Stimulated activated CD8-positive, alpha-beta memory T cell treated with anti-CD3 and anti-CD28 coated beads, Interleukin-15, amount 100 ng/mL, for 1 hour (primary cell): ENCODE data around the gene NXPH4.

ENCODE experiments used
- DNase-seq: peaks from one replicate; pipeline ENCODE4 v3.0.0-alpha.2; 2020; ENCODE audit warnings: low read depth

The NXPH4 gene

GRCh38 chr12:57203791-57204190, 12.8 kb upstream of the NXPH4 start:
- no peak for DNase-seq

- DNase-seq, result no peak
Measured at GRCh38 chr12:57204454-57204853, 12.1 kb upstream of the NXPH4 start.

GRCh38 chr12:57205186-57205585, 11.4 kb upstream of the NXPH4 start:
- DNase-seq, result no peak

- no peak for DNase-seq
Measured at GRCh38 chr12:57205931-57206330, 10.7 kb upstream of the NXPH4 start.

- no peak for DNase-seq
Measured at GRCh38 chr12:57207731-57208630, 8.6 kb upstream of the NXPH4 start.

GRCh38 chr12:57208631-57209282, 7.8 kb upstream of the NXPH4 start:
- no peak for DNase-seq

- no peak for DNase-seq
Measured at GRCh38 chr12:57209916-57210315, 6.7 kb upstream of the NXPH4 start.

- DNase-seq, result no peak
Measured at GRCh38 chr12:57210461-57210860, 6.1 kb upstream of the NXPH4 start.

GRCh38 chr12:57210926-57211692, 5.5 kb upstream of the NXPH4 start:
- no peak for DNase-seq

GRCh38 chr12:57211791-57212700, 4.5 kb upstream of the NXPH4 start:
- no peak for DNase-seq

- DNase-seq, result no peak
Measured at GRCh38 chr12:57212701-57213057, 3.9 kb upstream of the NXPH4 start.

- DNase-seq, result peak; percentile 73
Measured at GRCh38 chr12:57213058-57213715, 3.4 kb upstream of the NXPH4 start.

GRCh38 chr12:57213763-57214397, 2.7 kb upstream of the NXPH4 start:
- no peak for DNase-seq

GRCh38 chr12:57214398-57214781, 2.2 kb upstream of the NXPH4 start:
- peak; percentile 56 for DNase-seq

GRCh38 chr12:57215065-57215464, 1.5 kb upstream of the NXPH4 start:
- DNase-seq, result no peak

- no peak for DNase-seq
Measured at GRCh38 chr12:57215668-57216013, 953 bp upstream of the NXPH4 start.

- no peak for DNase-seq
Measured at GRCh38 chr12:57216921-57217879, 606 bp downstream of the NXPH4 start.

GRCh38 chr12:57218030-57218853, 1.6 kb downstream of the NXPH4 start:
- no peak for DNase-seq
